Activated naive CD8-positive, alpha-beta T cell treated with anti-CD3 and anti-CD28 coated beads for 36 hours (primary cell): Measurements from ENCODE around the gene MEI1. TPM values are rescaled to one million over a fixed set of nuclear protein-coding genes. Genes with fewer than 3 reads are reported as not detected.
"Not testable (repeated sequence)": the region's sequence is repeated elsewhere in the genome, so short reads cannot be mapped to it uniquely, and the experiment has no call there.

Experiments
- DNase-seq: peaks from one replicate; pipeline ENCODE4 v3.0.0; 2021
- H3K27ac Mint-ChIP-seq: one replicate; pipeline ENCODE4 v1.8.0; 2022; ENCODE audit warnings: mild to moderate bottlenecking, moderate library complexity, mixed read lengths
- H3K27me3 Mint-ChIP-seq: one replicate; pipeline ENCODE4 v1.8.0; 2022; ENCODE audit warnings: mild to moderate bottlenecking, mixed read lengths
- H3K36me3 Mint-ChIP-seq: one replicate; pipeline ENCODE4 v1.8.0; 2021; ENCODE audit warnings: mild to moderate bottlenecking, mixed read lengths
- H3K4me1 Mint-ChIP-seq: one replicate; pipeline ENCODE4 v1.8.0; 2021; ENCODE audit warnings: mixed read lengths
- H3K4me3 Mint-ChIP-seq: one replicate; pipeline ENCODE4 v1.8.0; 2022; ENCODE audit warnings: mild to moderate bottlenecking, moderate library complexity, mixed read lengths
- H3K9me3 Mint-ChIP-seq: one replicate; pipeline ENCODE4 v1.8.0; 2022; ENCODE audit warnings: mixed read lengths
- total RNA-seq, 2 experiments: library from RNA; stranded (reverse); gene quantifications; one replicate each; pipeline ENCODE4 v1.2.3, GENCODE V29; 2021

Gene MEI1
- total RNA-seq: 10 to 100 TPM; 23.4 to 28.8 TPM

GRCh38 chr22:41699264-41700107, at the start of gene MEI1:
MEI1 (plus strand) TSS chr22:41699503; CDS start chr22:41699539, 36 bp downstream.
- Mint-ChIP-seq H3K9me3 (no peaks in the 10 kb centered on the region), H3K27me3 (no peaks in the 10 kb centered on the region), H3K4me3 (peak within 1 kb of the TSS; percentile 48), H3K4me1 (peaks cover 8% of the 10 kb centered on the region), H3K36me3 (peaks cover 3% of the 10 kb centered on the region), H3K27ac (no peak within 1 kb of the TSS)
- DNase-seq: peak; percentile 91

- H3K27ac Mint-ChIP-seq: no peak overlapping the region
- H3K4me3 Mint-ChIP-seq: no peak overlapping the region
- H3K4me1 Mint-ChIP-seq: peaks cover 11% of the 10 kb centered on the region
- peaks cover 24% of the 10 kb centered on the region for H3K36me3 Mint-ChIP-seq
- DNase-seq: no peak
- H3K9me3 Mint-ChIP-seq: no peaks in the 10 kb centered on the region
- no peaks in the 10 kb centered on the region for H3K27me3 Mint-ChIP-seq
Measured at GRCh38 chr22:41650229-41650628, 49.1 kb upstream of the MEI1 start.

GRCh38 chr22:41650821-41651220, 48.5 kb upstream of the MEI1 start:
- no peaks in the 10 kb centered on the region for H3K9me3 Mint-ChIP-seq
- H3K36me3 Mint-ChIP-seq: peaks cover 24% of the 10 kb centered on the region
- H3K27ac Mint-ChIP-seq: no peak overlapping the region
- peaks cover 11% of the 10 kb centered on the region for H3K4me1 Mint-ChIP-seq
- DNase-seq: no peak
- no peaks in the 10 kb centered on the region for H3K27me3 Mint-ChIP-seq
- H3K4me3 Mint-ChIP-seq: no peak overlapping the region

- no peaks in the 10 kb centered on the region for H3K27me3 Mint-ChIP-seq
- no peak overlapping the region for H3K27ac Mint-ChIP-seq
- H3K4me1 Mint-ChIP-seq: no peaks in the 10 kb centered on the region
- no peaks in the 10 kb centered on the region for H3K9me3 Mint-ChIP-seq
- DNase-seq: no peak
- peaks cover 29% of the 10 kb centered on the region for H3K36me3 Mint-ChIP-seq
- H3K4me3 Mint-ChIP-seq: no peak overlapping the region
Measured at GRCh38 chr22:41654322-41654721, 45.0 kb upstream of the MEI1 start.

GRCh38 chr22:41656556-41656955, 42.7 kb upstream of the MEI1 start:
- no peak overlapping the region for H3K27ac Mint-ChIP-seq
- no peaks in the 10 kb centered on the region for H3K27me3 Mint-ChIP-seq
- H3K4me3 Mint-ChIP-seq: no peak overlapping the region
- H3K36me3 Mint-ChIP-seq: peaks cover 29% of the 10 kb centered on the region
- no peaks in the 10 kb centered on the region for H3K4me1 Mint-ChIP-seq
- DNase-seq: no peak
- no peaks in the 10 kb centered on the region for H3K9me3 Mint-ChIP-seq

GRCh38 chr22:41657709-41658108, 41.6 kb upstream of the MEI1 start:
- H3K4me3 Mint-ChIP-seq: no peak overlapping the region
- DNase-seq: no peak
- no peaks in the 10 kb centered on the region for H3K4me1 Mint-ChIP-seq
- H3K9me3 Mint-ChIP-seq: no peaks in the 10 kb centered on the region
- H3K27me3 Mint-ChIP-seq: no peaks in the 10 kb centered on the region
- H3K36me3 Mint-ChIP-seq: peaks cover 27% of the 10 kb centered on the region
- no peak overlapping the region for H3K27ac Mint-ChIP-seq

- H3K36me3 Mint-ChIP-seq: peaks cover 23% of the 10 kb centered on the region
- no peaks in the 10 kb centered on the region for H3K9me3 Mint-ChIP-seq
Measured at GRCh38 chr22:41658869-41659268, 40.4 kb upstream of the MEI1 start.

GRCh38 chr22:41659941-41660340, 39.4 kb upstream of the MEI1 start:
- H3K4me3 Mint-ChIP-seq: no peak overlapping the region
- peaks cover 23% of the 10 kb centered on the region for H3K36me3 Mint-ChIP-seq
- peak overlapping the region; percentile 28 for H3K27ac Mint-ChIP-seq
- H3K9me3 Mint-ChIP-seq: no peaks in the 10 kb centered on the region
- DNase-seq: no peak
- no peaks in the 10 kb centered on the region for H3K4me1 Mint-ChIP-seq
- H3K27me3 Mint-ChIP-seq: no peaks in the 10 kb centered on the region

More at GRCh38 chr22:41658869-41659268, 40.4 kb upstream of the MEI1 start:
- no peaks in the 10 kb centered on the region for H3K4me1 Mint-ChIP-seq
- no peak overlapping the region for H3K27ac Mint-ChIP-seq
- H3K4me3 Mint-ChIP-seq: no peak overlapping the region
- H3K27me3 Mint-ChIP-seq: no peaks in the 10 kb centered on the region
- no peak for DNase-seq

- Mint-ChIP-seq H3K27ac (peak overlapping the region; percentile 28), H3K4me3 (no peak overlapping the region), H3K27me3 (no peaks in the 10 kb centered on the region), H3K4me1 (no peaks in the 10 kb centered on the region), H3K9me3 (no peaks in the 10 kb centered on the region), H3K36me3 (peaks cover 26% of the 10 kb centered on the region)
- no peak for DNase-seq
Measured at GRCh38 chr22:41660416-41660815, 38.9 kb upstream of the MEI1 start.

GRCh38 chr22:41661088-41661487, 38.2 kb upstream of the MEI1 start:
- no peaks in the 10 kb centered on the region for H3K4me1 Mint-ChIP-seq
- H3K9me3 Mint-ChIP-seq: no peaks in the 10 kb centered on the region
- no peaks in the 10 kb centered on the region for H3K27me3 Mint-ChIP-seq
- no peak overlapping the region for H3K4me3 Mint-ChIP-seq
- peaks cover 28% of the 10 kb centered on the region for H3K36me3 Mint-ChIP-seq
- H3K27ac Mint-ChIP-seq: peak overlapping the region; percentile 9
- DNase-seq: no peak

- H3K4me1 Mint-ChIP-seq: peaks cover 3% of the 10 kb centered on the region
- H3K9me3 Mint-ChIP-seq: no peaks in the 10 kb centered on the region
- no peak overlapping the region for H3K27ac Mint-ChIP-seq
- H3K36me3 Mint-ChIP-seq: peaks cover 28% of the 10 kb centered on the region
- no peak for DNase-seq
- H3K4me3 Mint-ChIP-seq: no peak overlapping the region
- no peaks in the 10 kb centered on the region for H3K27me3 Mint-ChIP-seq
Measured at GRCh38 chr22:41661713-41662112, 37.6 kb upstream of the MEI1 start.

- not testable (repeated sequence) for H3K4me3 Mint-ChIP-seq, DNase-seq, H3K27me3 Mint-ChIP-seq, H3K9me3 Mint-ChIP-seq
- peak overlapping the region; percentile 38 for H3K27ac Mint-ChIP-seq
- peaks cover 12% of the 10 kb centered on the region for H3K4me1 Mint-ChIP-seq
- H3K36me3 Mint-ChIP-seq: peaks cover 21% of the 10 kb centered on the region
Measured at GRCh38 chr22:41663594-41663993, 35.7 kb upstream of the MEI1 start.

GRCh38 chr22:41664490-41664889, 34.8 kb upstream of the MEI1 start:
- Mint-ChIP-seq H3K4me3 (no peak overlapping the region), H3K36me3 (peaks cover 21% of the 10 kb centered on the region), H3K27ac (peak overlapping the region; percentile 52), H3K4me1 (peaks cover 15% of the 10 kb centered on the region), H3K27me3 (no peaks in the 10 kb centered on the region), H3K9me3 (no peaks in the 10 kb centered on the region)
- DNase-seq: no peak

- no peaks in the 10 kb centered on the region for H3K27me3 Mint-ChIP-seq
- no peaks in the 10 kb centered on the region for H3K9me3 Mint-ChIP-seq
- peaks cover 15% of the 10 kb centered on the region for H3K4me1 Mint-ChIP-seq
- H3K27ac Mint-ChIP-seq: peak overlapping the region; percentile 74
- no peak overlapping the region for H3K4me3 Mint-ChIP-seq
- peaks cover 21% of the 10 kb centered on the region for H3K36me3 Mint-ChIP-seq
- no peak for DNase-seq
Measured at GRCh38 chr22:41664951-41665350, 34.4 kb upstream of the MEI1 start.

- Mint-ChIP-seq H3K4me1 (peaks cover 17% of the 10 kb centered on the region), H3K36me3 (peaks cover 20% of the 10 kb centered on the region), H3K27ac (no peak overlapping the region), H3K9me3 (no peaks in the 10 kb centered on the region), H3K27me3 (no peaks in the 10 kb centered on the region), H3K4me3 (no peak overlapping the region)
- DNase-seq: no peak
Measured at GRCh38 chr22:41668971-41669911, 30.1 kb upstream of the MEI1 start.
